Uterus (tissue), 4 donors: Measurements from ENCODE around the gene SLC22A23. TPM values are rescaled to one million over a fixed set of nuclear protein-coding genes. Genes with fewer than 3 reads are reported as not detected.

Source experiments
- DNase-seq, 2 donors: peaks; one replicate each; pipeline ENCODE4 v3.0.0-alpha.2; 2019 to 2020
- H3K27ac ChIP-seq, 2 donors: fragments of 200-600 bp; sonication (generic); 1 replicate in 1 of 2; 2 replicates in 1 of 2; pipeline ENCODE4 v1.5.1; 2016 to 2018
- H3K27me3 ChIP-seq, 2 donors: fragments of 200-600 bp; sonication (generic); one replicate each; pipeline ENCODE4 v1.5.1; 2018 to 2019; ENCODE audit warnings: control low read depth in 1 of 2
- H3K36me3 ChIP-seq, 2 donors: fragments of 200-600 bp; sonication (generic); one replicate each; pipeline ENCODE4 v1.5.1; 2019; ENCODE audit warnings: control low read depth in 1 of 2
- H3K4me1 ChIP-seq, 2 donors: fragments of 200-600 bp; sonication (generic); one replicate each; pipeline ENCODE4 v1.5.1; 2018 to 2019; ENCODE audit warnings: control low read depth in 1 of 2
- H3K4me3 ChIP-seq, 2 donors: fragments of 200-600 bp; sonication (generic); 1 replicate in 1 of 2; 2 replicates in 1 of 2; pipeline ENCODE4 v1.5.1; 2018 to 2019; ENCODE audit warnings: mild to moderate bottlenecking in 1 of 2
- H3K9me3 ChIP-seq, 2 donors: fragments of 200-600 bp; sonication (generic); one replicate each; pipeline ENCODE4 v1.5.1; 2019; ENCODE audit warnings: control low read depth in 1 of 2
- CTCF ChIP-seq, 4 experiments: fragments of 200-600 bp in 2 of 4; fragments of 450-650 bp in 2 of 4; sonication (generic) in 2 of 4; IDR thresholded peaks; one replicate each; pipeline ENCODE4 v1.5.1; 2016 to 2019; ENCODE audit warnings: antibody characterized with exemption in 4 of 4, mild to moderate bottlenecking in 2 of 4, moderate library complexity in 1 of 4
- POLR2A ChIP-seq, 2 donors: fragments of 450-650 bp; IDR thresholded peaks; one replicate each; pipeline ENCODE4 v1.6.1; 2016; ENCODE audit warnings: antibody characterized with exemption in 2 of 2, mild to moderate bottlenecking in 1 of 2, moderate library complexity in 1 of 2
- intact Hi-C: fragments of 100-400 bp; cut with DNase I; formaldehyde crosslinking; loops from one replicate; pipeline ENCODE4 v1.15.1; 2023; ENCODE audit warnings: low total_unique reads
- total RNA-seq, 4 donors: library from RNA; depleted of rRNA in 3 of 4; stranded (reverse); fragments of >200 nt in 3 of 4; gene quantifications; one replicate each; pipeline versions ENCODE4 v1.1.0 to v1.2.4, GENCODE V29; 2014 to 2023
- donor health status: DM: yes; HTN: yes; CAD: no.

SLC22A23 gene
- total RNA-seq, 4 donors from 2014 or later: 5.4 to 27.6 (median 9.7) TPM

- no peaks in the 10 kb centered on the region for H3K36me3 ChIP-seq
- intact Hi-C loops: no loop called here
- H3K27ac ChIP-seq: no peak overlapping the region
- DNase-seq: no peak
- H3K9me3 ChIP-seq: no peaks in the 10 kb centered on the region
- H3K4me1 ChIP-seq: no peaks in the 10 kb centered on the region
- no peaks in the 10 kb centered on the region for H3K27me3 ChIP-seq
- TF ChIP-seq CTCF (IDR thresholded peaks at IDR 0.05) (no peak), POLR2A (IDR thresholded peaks at IDR 0.05) (no peak)
- no peak overlapping the region for H3K4me3 ChIP-seq
Measured at GRCh38 chr6:3411967-3412778, 44.7 kb downstream of the SLC22A23 start.

GRCh38 chr6:3410385-3411360 lies 46.2 kb downstream of the SLC22A23 start:
- peak in 1 of 2 donors; percentile 55 for DNase-seq
- no peaks in the 10 kb centered on the region for H3K36me3 ChIP-seq
- no peak overlapping the region for H3K27ac ChIP-seq
- intact Hi-C loops: no loop called here
- no peaks in the 10 kb centered on the region for H3K27me3 ChIP-seq
- no peak overlapping the region for H3K4me3 ChIP-seq
- no peaks in the 10 kb centered on the region for H3K9me3 ChIP-seq
- TF ChIP-seq POLR2A (IDR thresholded peaks at IDR 0.05) (no peak), CTCF (IDR thresholded peaks at IDR 0.05) (peak; percentile 39 to 62 (median 44))
- no peaks in the 10 kb centered on the region for H3K4me1 ChIP-seq

GRCh38 chr6:3409699-3410384 lies 47.0 kb downstream of the SLC22A23 start:
- H3K4me3 ChIP-seq: no peak overlapping the region
- no peak for DNase-seq
- H3K4me1 ChIP-seq: no peaks in the 10 kb centered on the region
- intact Hi-C loops: no loop called here
- no peaks in the 10 kb centered on the region for H3K36me3 ChIP-seq
- no peak for TF ChIP-seq POLR2A (IDR thresholded peaks at IDR 0.05)
- TF ChIP-seq CTCF (IDR thresholded peaks at IDR 0.05): no peak
- no peaks in the 10 kb centered on the region for H3K9me3 ChIP-seq
- no peak overlapping the region for H3K27ac ChIP-seq
- no peaks in the 10 kb centered on the region for H3K27me3 ChIP-seq

- H3K4me1 ChIP-seq: no peaks in the 10 kb centered on the region
- intact Hi-C loops: no loop called here
- H3K4me3 ChIP-seq: no peak overlapping the region
- no peaks in the 10 kb centered on the region for H3K36me3 ChIP-seq
- no peak overlapping the region for H3K27ac ChIP-seq
- TF ChIP-seq CTCF (IDR thresholded peaks at IDR 0.05) (no peak), POLR2A (IDR thresholded peaks at IDR 0.05) (no peak)
- no peaks in the 10 kb centered on the region for H3K9me3 ChIP-seq
- no peaks in the 10 kb centered on the region for H3K27me3 ChIP-seq
- no peak for DNase-seq
Measured at GRCh38 chr6:3408665-3409064, 48.2 kb downstream of the SLC22A23 start.
